Measurements from ENCODE around the gene SCG3.
A peak's percentile ranks its signal among the peaks of the same experiment; 100 is the strongest.

Gene SCG3

DNA sequence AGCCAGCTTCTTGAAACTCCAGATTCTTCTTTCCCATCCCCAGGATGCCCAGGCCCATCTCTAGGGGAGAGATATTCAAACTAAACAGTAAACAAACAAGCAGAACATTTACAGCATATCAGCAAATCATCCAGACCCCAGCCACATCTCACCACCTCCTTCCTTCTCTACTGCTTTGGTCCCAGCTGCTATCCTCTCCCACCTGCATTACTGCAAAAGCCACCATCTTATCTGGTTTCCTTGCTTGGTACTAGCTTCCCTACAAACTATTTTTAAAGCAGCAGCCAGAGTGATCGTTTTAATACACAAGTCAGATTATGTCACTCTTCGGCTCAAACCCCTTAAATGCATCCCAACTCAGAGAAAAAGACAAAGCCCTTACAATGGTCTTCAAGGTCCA is 51.3 kb downstream of the SCG3 start:
- no peaks in the 10 kb centered on the region for H3K36me3 ChIP-seq (replicated peaks in 1 of 2; ENCODE audit: control insufficient read depth in 2 of 2, insufficient read depth in 2 of 2, low read length in 2 of 2)
- WGBS, 2 donors (ENCODE audit: extremely low coverage in 2 of 2, insufficient read length in 2 of 2, insufficient replicate concordance in 1 of 2) = no CpG with 5 or more reads among the region's 2 CpGs
- H3K4me3 ChIP-seq (ENCODE audit: low read length in 2 of 2) = no peak overlapping the region

DNA sequence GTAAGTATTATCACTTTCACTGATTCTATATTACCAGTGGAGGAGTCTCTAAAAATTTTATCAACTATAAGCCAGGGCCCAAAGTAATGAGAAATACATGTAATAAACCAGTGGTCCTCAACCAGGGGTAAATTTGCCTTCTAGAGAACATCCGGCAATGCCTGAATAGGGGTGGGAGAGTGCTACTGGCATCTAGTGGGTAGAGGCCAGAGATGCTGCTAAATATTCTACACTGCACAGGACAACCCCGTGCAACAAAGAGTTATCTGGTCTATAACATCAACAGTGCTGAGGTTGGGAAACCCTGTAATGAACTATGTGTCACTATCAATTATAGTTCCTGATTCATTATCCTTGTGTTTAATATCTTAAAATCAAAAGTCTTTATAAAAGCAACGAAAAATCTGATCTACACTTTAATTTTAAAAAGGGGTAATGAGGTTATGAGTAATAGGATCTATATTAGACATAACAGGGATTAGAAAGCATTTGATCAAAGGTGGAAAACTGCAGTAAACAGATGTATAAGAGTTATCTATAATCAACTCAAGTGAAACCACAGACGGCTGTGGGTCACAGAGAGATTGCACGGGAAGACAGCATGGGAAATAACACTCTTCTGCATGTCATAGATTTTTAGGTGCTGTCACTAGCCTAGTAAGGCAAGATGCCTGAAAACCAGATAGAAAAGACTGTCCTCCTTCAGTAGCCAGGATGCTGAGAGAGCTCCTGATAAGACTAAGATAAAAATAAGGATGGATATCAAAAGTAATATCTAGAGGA is 54.1 kb downstream of the SCG3 start:
- Histone ChIP-seq H3K36me3 (replicated peaks in 1 of 2; ENCODE audit: control insufficient read depth in 2 of 2, insufficient read depth in 2 of 2, low read length in 2 of 2) (no peaks in the 10 kb centered on the region), H3K27me3 (ENCODE audit: control insufficient read depth in 3 of 3, insufficient read depth in 3 of 3, low read depth in 1 of 3, low read length in 3 of 3) (peaks cover 3 to 64% (median 33%) of the 10 kb centered on the region in 3 experiments)

More for the DNA sequence above, 51.3 kb downstream of the SCG3 start:
- no peak overlapping the region for H3K9ac ChIP-seq (ENCODE audit: low read depth, low read length, poor library complexity)
- peaks cover 0 to 8% of the 10 kb centered on the region in 2 donors for H3K4me1 ChIP-seq (ENCODE audit: control insufficient read depth in 2 of 2, insufficient read depth in 1 of 2, low read depth in 1 of 2, low read length in 2 of 2)
- no peak overlapping the region for H3K4me2 ChIP-seq (ENCODE audit: insufficient read depth, low read length, poor library complexity, severe bottlenecking)
- H2BK15ac ChIP-seq (ENCODE audit: low read length) = no peak overlapping the region
- H2BK120ac ChIP-seq (ENCODE audit: low read depth, low read length) = no peak overlapping the region
- H2BK5ac ChIP-seq (ENCODE audit: low read length) = no peak overlapping the region
- H2AFZ ChIP-seq (ENCODE audit: low read length) = no peak overlapping the region
- H3K79me1 ChIP-seq (ENCODE audit: low read depth, low read length) = no peaks in the 10 kb centered on the region
- no peak for DNase-seq (ENCODE audit: low spot score)
- no peak overlapping the region for H3K4ac ChIP-seq (ENCODE audit: low read length)
- no peak overlapping the region for H3K23ac ChIP-seq (ENCODE audit: low read depth, low read length, poor library complexity)
- no peaks in the 10 kb centered on the region for H3K9me3 ChIP-seq (replicated peaks in 1 of 2; ENCODE audit: control insufficient read depth in 2 of 2, insufficient read depth in 1 of 2, low read depth in 1 of 2, low read length in 2 of 2)
- H2AK5ac ChIP-seq (ENCODE audit: low read depth, low read length) = no peak overlapping the region
- no peak overlapping the region for H3K27ac ChIP-seq (replicated peaks; ENCODE audit: low read length)
- H3K18ac ChIP-seq (ENCODE audit: low read length) = no peak overlapping the region
- H2BK12ac ChIP-seq (ENCODE audit: low read length) = no peak overlapping the region
- no peak overlapping the region for H4K91ac ChIP-seq (ENCODE audit: low read depth, low read length, poor library complexity)
- H3K14ac ChIP-seq (ENCODE audit: low read length) = no peak overlapping the region
- H4K8ac ChIP-seq (ENCODE audit: low read depth, low read length) = no peak overlapping the region
- H3K27me3 ChIP-seq (ENCODE audit: control insufficient read depth in 3 of 3, insufficient read depth in 3 of 3, low read depth in 1 of 3, low read length in 3 of 3) = peaks cover 3 to 36% (median 19%) of the 10 kb centered on the region in 3 experiments

DNA sequence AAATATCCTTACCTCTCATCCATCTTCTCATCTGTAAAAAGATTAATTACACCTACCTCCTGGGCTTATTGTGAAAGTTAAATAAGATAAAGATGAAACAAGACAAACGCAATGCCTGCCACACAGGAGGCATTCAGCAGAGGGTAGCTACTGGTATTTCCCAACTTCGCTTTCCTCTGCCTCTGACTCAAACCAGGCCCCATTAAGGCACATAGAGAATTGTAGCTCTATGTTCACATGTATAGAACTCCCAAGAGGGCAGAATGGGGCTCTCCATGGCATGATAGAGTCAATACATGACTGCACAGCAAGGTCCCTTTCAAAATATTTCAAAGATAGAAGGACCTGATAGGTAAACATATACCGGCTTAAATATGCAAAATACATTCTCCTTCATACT is 54.8 kb downstream of the SCG3 start:
- no peak for DNase-seq (ENCODE audit: low spot score)
- Histone ChIP-seq H3K14ac (ENCODE audit: low read length) (no peak overlapping the region), H3K9ac (ENCODE audit: low read depth, low read length, poor library complexity) (no peak overlapping the region), H3K4ac (ENCODE audit: low read length) (no peak overlapping the region), H3K27ac (replicated peaks; ENCODE audit: low read length) (no peak overlapping the region), H2BK15ac (ENCODE audit: low read length) (no peak overlapping the region), H3K9me3 (replicated peaks in 1 of 2; ENCODE audit: control insufficient read depth in 2 of 2, insufficient read depth in 1 of 2, low read depth in 1 of 2, low read length in 2 of 2) (no peaks in the 10 kb centered on the region), H2BK120ac (ENCODE audit: low read depth, low read length) (no peak overlapping the region), H3K23ac (ENCODE audit: low read depth, low read length, poor library complexity) (no peak overlapping the region), H3K4me3 (ENCODE audit: low read length in 2 of 2) (no peak overlapping the region), H4K8ac (ENCODE audit: low read depth, low read length) (no peak overlapping the region), H3K4me2 (ENCODE audit: insufficient read depth, low read length, poor library complexity, severe bottlenecking) (no peak overlapping the region), H3K79me1 (ENCODE audit: low read depth, low read length) (no peaks in the 10 kb centered on the region), H3K27me3 (ENCODE audit: control insufficient read depth in 3 of 3, insufficient read depth in 3 of 3, low read depth in 1 of 3, low read length in 3 of 3) (peaks cover 3 to 70% (median 33%) of the 10 kb centered on the region in 3 experiments), H3K18ac (ENCODE audit: low read length) (no peak overlapping the region), H3K36me3 (replicated peaks in 1 of 2; ENCODE audit: control insufficient read depth in 2 of 2, insufficient read depth in 2 of 2, low read length in 2 of 2) (no peaks in the 10 kb centered on the region), H2BK5ac (ENCODE audit: low read length) (no peak overlapping the region), H3K4me1 (ENCODE audit: control insufficient read depth in 2 of 2, insufficient read depth in 1 of 2, low read depth in 1 of 2, low read length in 2 of 2) (peaks cover 0 to 12% of the 10 kb centered on the region in 2 donors), H2AFZ (ENCODE audit: low read length) (no peak overlapping the region), H4K91ac (ENCODE audit: low read depth, low read length, poor library complexity) (no peak overlapping the region), H2BK12ac (ENCODE audit: low read length) (no peak overlapping the region), H2AK5ac (ENCODE audit: low read depth, low read length) (no peak overlapping the region)
- no CpG with 5 or more reads among the region's 3 CpGs for WGBS, 2 donors (ENCODE audit: extremely low coverage in 2 of 2, insufficient read length in 2 of 2, insufficient replicate concordance in 1 of 2)

More for the DNA sequence above, 54.1 kb downstream of the SCG3 start:
- Histone ChIP-seq H3K4me2 (ENCODE audit: insufficient read depth, low read length, poor library complexity, severe bottlenecking) (no peak overlapping the region), H4K91ac (ENCODE audit: low read depth, low read length, poor library complexity) (no peak overlapping the region), H3K14ac (ENCODE audit: low read length) (no peak overlapping the region), H3K18ac (ENCODE audit: low read length) (no peak overlapping the region), H2BK5ac (ENCODE audit: low read length) (no peak overlapping the region), H2BK120ac (ENCODE audit: low read depth, low read length) (no peak overlapping the region), H3K4me1 (ENCODE audit: control insufficient read depth in 2 of 2, insufficient read depth in 1 of 2, low read depth in 1 of 2, low read length in 2 of 2) (peaks cover 0 to 12% of the 10 kb centered on the region in 2 donors), H2AK5ac (ENCODE audit: low read depth, low read length) (no peak overlapping the region), H2BK12ac (ENCODE audit: low read length) (no peak overlapping the region), H3K27ac (replicated peaks; ENCODE audit: low read length) (no peak overlapping the region), H2BK15ac (ENCODE audit: low read length) (no peak overlapping the region), H2AFZ (ENCODE audit: low read length) (no peak overlapping the region), H3K79me1 (ENCODE audit: low read depth, low read length) (no peaks in the 10 kb centered on the region), H3K4ac (ENCODE audit: low read length) (no peak overlapping the region), H3K23ac (ENCODE audit: low read depth, low read length, poor library complexity) (no peak overlapping the region), H3K9me3 (replicated peaks in 1 of 2; ENCODE audit: control insufficient read depth in 2 of 2, insufficient read depth in 1 of 2, low read depth in 1 of 2, low read length in 2 of 2) (no peaks in the 10 kb centered on the region), H3K4me3 (ENCODE audit: low read length in 2 of 2) (no peak overlapping the region), H3K9ac (ENCODE audit: low read depth, low read length, poor library complexity) (no peak overlapping the region), H4K8ac (ENCODE audit: low read depth, low read length) (no peak overlapping the region)
- DNase-seq (ENCODE audit: low spot score) = no peak
- no CpG with 5 or more reads among the region's 5 CpGs for WGBS, 2 donors (ENCODE audit: extremely low coverage in 2 of 2, insufficient read length in 2 of 2, insufficient replicate concordance in 1 of 2)

DNA sequence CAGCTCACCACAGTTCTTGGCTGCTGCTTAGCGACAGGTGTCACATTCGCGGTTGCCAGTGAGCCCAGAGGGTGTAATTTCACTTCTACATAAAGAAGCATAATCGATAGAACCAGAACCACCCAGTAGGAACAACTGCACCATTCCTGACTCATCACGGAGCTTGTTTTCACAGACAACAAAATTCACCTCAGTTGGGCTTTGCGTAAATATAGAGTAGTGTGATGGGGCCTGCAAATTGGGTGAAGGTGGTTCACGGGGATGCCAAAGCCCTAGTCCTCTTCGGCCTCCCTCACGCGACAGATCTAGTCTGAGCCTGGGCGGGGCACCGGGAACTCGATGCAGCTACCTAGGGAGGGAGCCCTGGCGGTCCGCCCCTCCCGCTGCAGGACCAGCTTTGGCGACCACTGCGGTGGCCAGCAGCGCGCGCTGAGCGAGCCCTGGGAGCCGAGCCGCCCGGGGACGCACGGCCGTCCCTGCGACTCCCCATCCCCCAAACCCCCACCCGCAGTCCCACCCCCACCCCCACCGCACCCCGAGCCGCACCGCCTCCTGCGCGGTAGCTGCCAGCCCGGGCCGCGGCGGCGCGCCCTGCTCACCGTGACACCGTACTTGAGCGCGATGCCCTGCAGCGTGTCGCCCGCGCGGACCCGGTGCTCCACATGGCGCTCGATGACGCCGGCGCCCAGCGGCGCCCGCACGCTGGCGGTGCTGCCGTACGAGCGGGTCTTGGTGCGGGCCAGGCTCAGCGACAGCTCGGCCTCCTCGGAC is 55.6 kb downstream of the SCG3 start:
- Histone ChIP-seq H3K27ac (replicated peaks; ENCODE audit: low read length) (no peak overlapping the region), H3K9ac (ENCODE audit: low read depth, low read length, poor library complexity) (peak overlapping the region; percentile 74), H2AK5ac (ENCODE audit: low read depth, low read length) (no peak overlapping the region), H2BK120ac (ENCODE audit: low read depth, low read length) (no peak overlapping the region), H3K4me1 (ENCODE audit: control insufficient read depth in 2 of 2, insufficient read depth in 1 of 2, low read depth in 1 of 2, low read length in 2 of 2) (peaks cover 0 to 12% of the 10 kb centered on the region in 2 donors), H3K36me3 (replicated peaks in 1 of 2; ENCODE audit: control insufficient read depth in 2 of 2, insufficient read depth in 2 of 2, low read length in 2 of 2) (no peaks in the 10 kb centered on the region), H3K4ac (ENCODE audit: low read length) (no peak overlapping the region), H3K18ac (ENCODE audit: low read length) (peak overlapping the region; percentile 82), H2AFZ (ENCODE audit: low read length) (peak overlapping the region; percentile 95), H4K91ac (ENCODE audit: low read depth, low read length, poor library complexity) (no peak overlapping the region), H2BK12ac (ENCODE audit: low read length) (no peak overlapping the region), H2BK5ac (ENCODE audit: low read length) (no peak overlapping the region), H3K4me3 (ENCODE audit: low read length in 2 of 2) (peak overlapping the region; percentile 55 to 93), H2BK15ac (ENCODE audit: low read length) (no peak overlapping the region), H3K9me3 (replicated peaks in 1 of 2; ENCODE audit: control insufficient read depth in 2 of 2, insufficient read depth in 1 of 2, low read depth in 1 of 2, low read length in 2 of 2) (no peaks in the 10 kb centered on the region), H3K14ac (ENCODE audit: low read length) (no peak overlapping the region), H3K4me2 (ENCODE audit: insufficient read depth, low read length, poor library complexity, severe bottlenecking) (peak overlapping the region; percentile 92), H3K23ac (ENCODE audit: low read depth, low read length, poor library complexity) (peak overlapping the region; percentile 87), H4K8ac (ENCODE audit: low read depth, low read length) (no peak overlapping the region), H3K27me3 (ENCODE audit: control insufficient read depth in 3 of 3, insufficient read depth in 3 of 3, low read depth in 1 of 3, low read length in 3 of 3) (peaks cover 3 to 70% (median 33%) of the 10 kb centered on the region in 3 experiments), H3K79me1 (ENCODE audit: low read depth, low read length) (no peaks in the 10 kb centered on the region)
- DNase-seq (ENCODE audit: low spot score) = no peak
- WGBS, 2 donors (ENCODE audit: extremely low coverage in 2 of 2, insufficient read length in 2 of 2, insufficient replicate concordance in 1 of 2) = no CpG with 5 or more reads among the region's 69 CpGs
